CD4-positive, alpha-beta T cell treated with Interleukin-4 for 1 hour (primary cell): Measurements from ENCODE around the gene PLEKHG5.

Source experiments
- DNase-seq, 2 donors: peaks; one replicate each; pipeline ENCODE4 v3.0.0-alpha.2; 2020 to 2022

The PLEKHG5 gene, protein sequence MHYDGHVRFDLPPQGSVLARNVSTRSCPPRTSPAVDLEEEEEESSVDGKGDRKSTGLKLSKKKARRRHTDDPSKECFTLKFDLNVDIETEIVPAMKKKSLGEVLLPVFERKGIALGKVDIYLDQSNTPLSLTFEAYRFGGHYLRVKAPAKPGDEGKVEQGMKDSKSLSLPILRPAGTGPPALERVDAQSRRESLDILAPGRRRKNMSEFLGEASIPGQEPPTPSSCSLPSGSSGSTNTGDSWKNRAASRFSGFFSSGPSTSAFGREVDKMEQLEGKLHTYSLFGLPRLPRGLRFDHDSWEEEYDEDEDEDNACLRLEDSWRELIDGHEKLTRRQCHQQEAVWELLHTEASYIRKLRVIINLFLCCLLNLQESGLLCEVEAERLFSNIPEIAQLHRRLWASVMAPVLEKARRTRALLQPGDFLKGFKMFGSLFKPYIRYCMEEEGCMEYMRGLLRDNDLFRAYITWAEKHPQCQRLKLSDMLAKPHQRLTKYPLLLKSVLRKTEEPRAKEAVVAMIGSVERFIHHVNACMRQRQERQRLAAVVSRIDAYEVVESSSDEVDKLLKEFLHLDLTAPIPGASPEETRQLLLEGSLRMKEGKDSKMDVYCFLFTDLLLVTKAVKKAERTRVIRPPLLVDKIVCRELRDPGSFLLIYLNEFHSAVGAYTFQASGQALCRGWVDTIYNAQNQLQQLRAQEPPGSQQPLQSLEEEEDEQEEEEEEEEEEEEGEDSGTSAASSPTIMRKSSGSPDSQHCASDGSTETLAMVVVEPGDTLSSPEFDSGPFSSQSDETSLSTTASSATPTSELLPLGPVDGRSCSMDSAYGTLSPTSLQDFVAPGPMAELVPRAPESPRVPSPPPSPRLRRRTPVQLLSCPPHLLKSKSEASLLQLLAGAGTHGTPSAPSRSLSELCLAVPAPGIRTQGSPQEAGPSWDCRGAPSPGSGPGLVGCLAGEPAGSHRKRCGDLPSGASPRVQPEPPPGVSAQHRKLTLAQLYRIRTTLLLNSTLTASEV

DNA sequence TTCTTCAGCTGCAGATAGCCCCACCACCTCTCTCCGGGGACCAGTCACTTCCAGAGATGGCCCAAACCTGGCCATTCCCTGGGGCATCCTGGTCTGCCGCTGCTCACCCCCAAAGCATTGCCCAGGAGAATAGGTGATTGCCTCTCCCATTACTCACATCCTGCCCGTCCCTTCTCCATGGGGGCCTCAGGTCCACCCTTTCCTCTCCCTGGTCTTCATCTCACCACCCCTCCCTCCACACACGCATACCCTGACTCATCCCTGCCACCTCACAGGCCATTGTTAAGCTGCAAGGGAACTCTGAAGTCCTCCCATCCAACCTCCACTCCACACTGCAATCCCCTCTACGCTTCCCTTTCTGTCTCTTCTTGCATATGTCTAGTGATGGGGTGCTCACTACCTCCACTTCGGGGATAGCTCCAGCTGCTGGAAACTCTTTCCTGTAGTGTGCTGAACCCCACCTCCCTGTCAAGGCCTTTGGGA, at the start of gene PLEKHG5:
TSS of gene PLEKHG5 (minus strand) at position 188 of the 483 bp plus-strand sequence. CDS start 14,096 bp downstream, outside the sequence.
- DNase-seq, result no peak

DNA sequence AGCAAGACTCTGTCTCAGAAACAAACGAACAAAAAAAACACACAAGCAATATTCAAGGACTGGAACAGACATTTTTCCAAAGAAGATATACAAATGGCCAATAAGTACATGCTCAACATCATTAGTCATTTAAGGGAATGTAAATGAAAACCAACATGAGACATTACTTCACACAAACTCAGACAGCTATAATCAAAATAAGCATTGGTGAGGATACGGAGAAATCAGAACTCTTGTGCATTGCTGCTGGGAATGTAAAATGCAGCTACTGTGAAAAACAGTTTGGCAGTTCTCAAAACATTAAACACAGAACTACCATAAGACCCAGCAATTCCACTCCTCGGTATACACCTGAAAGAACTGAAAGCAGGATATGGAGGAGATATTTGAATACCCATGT, 47.5 kb upstream of the PLEKHG5 start:
- DNase-seq, result no peak

DNA sequence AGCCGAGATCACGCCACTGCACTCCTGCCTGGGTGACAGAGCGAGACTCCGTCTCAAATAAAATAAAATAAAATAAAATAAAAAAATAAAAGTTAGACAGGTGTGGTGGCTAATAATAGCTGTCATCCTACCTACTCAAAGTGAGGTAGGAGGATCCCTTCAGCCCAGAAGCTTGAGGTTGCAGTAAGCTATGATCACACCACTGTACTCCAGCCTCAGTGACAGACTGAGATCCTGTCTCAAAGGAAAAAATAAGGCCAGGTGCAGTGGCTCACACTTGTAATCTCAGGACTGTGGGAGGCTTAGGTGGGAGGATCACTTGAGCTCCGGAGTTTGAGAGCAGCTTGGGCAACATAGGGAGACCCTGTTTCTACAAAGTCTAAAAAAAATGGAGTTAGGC, 44.8 kb upstream of the PLEKHG5 start:
- no peak for DNase-seq

DNA sequence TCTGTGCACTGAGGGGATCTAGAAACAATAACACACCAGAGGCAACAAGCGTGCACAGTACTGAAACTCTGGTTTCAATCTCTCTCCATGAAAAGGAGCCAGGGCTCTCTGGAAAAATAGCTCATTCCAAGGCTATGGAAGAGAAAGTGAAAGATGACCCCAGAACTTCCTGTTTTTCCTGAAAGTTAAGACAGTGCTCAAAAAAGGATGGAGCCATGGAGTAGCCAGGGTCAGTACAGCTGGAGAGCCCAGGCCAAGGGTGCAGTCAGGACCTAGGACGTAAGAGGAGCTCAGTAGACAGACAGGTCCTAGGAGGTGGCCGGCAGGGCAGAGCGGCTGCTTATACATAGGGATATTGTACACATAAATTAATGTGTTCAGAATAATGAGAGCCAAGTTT, 43.7 kb upstream of the PLEKHG5 start:
- no peak for DNase-seq

DNA sequence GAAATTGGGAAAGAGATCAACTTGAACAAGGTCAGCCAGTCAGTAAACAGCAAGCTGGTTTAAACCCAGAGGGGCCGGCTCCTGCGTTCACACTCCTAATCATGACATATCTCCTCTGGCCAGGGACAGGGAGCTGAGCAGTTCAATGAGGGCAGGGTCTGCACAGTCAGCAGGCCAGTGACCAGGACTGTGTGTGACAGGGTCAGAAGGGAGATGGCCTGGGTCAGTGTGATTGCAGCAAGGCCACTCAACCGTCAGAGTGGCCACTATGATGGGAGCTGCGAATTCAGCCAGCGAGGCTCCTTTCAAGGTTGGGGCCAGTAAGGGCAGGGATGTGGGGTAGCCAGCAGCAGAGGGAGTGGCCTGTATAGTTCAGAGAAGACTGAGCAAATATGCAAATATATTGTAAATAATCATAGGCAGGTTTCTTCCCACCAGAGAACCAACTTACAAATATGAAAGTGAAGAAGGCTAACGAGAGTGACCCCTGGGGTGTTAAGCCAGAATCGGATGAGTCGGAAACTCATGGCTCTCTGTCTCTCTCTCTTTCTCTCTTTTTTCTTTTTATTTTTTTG, 42.9 kb upstream of the PLEKHG5 start:
- no peak for DNase-seq

DNA sequence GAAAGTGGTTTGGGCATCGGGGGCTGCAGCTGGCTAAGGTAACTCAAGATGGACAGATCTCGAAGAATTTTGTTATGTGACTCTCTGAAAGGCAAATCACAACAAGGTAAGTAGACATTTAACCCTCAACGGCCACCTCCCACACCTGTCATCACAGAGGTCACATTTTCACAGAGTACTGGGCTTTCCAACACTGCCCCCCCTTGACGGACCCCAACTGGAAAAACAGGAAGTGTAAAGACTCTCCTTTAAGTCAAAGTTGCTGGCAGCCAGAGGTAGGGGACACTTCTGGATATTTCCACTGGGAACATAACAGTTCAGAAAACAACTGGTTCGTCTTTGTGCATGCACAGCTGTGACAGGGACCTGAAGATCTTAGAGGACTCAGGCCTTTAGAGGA, 40.5 kb upstream of the PLEKHG5 start:
- no peak for DNase-seq

DNA sequence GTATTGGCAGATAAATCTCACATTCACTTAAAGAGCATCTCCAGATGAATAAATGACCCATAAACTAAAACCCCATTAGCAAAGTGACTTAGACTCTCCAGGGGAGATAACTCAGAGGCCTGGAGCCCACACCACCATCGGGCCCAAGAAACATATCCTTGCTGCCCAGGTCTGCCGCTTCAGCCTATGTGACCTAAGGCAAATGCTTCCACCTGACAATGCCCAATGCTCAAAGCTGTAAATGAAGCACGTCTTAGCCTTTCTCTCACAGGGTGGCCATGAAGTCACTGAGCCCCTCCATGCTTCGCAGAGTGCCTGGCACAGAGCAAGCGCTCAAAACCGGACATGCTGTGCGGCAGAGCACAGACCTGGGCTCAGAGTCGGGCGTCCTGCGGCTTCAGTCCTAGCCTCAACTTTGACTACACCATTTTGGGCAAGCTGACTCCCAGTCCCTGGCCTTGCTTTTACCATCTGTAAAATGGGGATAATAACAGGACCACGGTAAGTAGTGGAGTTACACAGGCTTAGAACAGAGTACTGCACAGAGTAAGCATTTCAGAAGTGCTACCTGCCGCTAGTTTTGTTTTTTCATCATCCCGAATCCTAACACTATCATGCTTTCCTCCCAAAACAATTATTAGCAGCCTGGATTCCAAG, 39.2 kb upstream of the PLEKHG5 start:
- no peak for DNase-seq

DNA sequence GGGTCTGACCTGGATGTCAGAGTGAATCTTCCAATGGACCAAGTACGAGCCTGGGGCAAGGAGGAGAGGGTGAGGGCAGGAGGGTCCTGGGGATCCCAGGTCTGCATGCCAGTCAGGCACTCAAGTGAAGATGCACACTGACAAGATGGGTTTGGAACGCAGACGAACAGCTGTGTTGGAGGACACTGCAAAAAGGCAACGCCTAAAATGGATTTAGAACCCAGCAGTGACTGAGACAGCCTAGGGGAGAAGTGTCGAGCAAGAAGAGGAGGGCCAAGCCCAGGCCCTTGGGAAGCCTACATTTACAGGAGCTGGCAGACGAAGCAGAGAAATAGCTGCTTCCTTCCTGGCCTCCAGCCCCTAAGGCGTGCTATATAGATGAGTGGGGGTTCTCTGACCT, 37.0 kb upstream of the PLEKHG5 start:
- no peak for DNase-seq

DNA sequence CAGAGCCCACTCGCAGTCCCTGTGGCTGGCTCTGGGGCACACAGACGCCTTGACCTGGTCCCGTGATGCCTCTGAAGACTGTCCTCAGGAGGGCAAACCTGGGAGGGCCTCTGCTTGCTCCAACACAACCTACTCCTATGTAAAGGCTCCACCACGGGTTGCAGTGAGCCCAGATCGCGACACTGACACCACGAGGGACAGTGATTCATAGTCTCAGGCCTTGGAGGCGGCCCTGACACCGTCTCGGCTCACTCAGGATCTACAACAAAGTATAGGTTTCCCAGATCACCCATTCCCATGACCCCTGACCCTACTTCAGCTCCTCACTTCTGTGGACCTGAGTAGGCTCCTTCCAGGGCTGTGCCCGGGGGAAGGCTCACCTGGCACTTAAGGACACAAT, 34.8 kb upstream of the PLEKHG5 start:
- DNase-seq, result no peak

DNA sequence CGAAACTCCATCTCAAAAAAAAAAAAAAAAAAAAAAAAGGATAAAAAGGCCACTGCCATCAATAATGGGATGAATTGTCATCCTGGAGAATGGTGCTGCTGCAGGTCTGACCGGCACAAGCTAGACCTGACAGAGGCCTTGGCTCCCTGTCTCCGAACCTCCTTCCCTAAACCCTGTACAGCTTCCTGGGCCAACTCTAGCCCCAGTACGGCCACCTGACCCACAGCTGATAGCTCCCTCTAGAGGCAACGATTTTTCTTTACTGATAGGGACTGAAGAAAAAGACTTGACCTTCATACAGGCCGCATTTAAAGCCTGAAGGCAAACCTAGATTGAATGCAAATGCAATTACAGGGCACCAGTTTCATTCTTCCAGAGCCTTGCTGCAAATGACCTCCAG, 32.1 kb upstream of the PLEKHG5 start:
- DNase-seq, result peak in 1 of 2 donors; percentile 7

DNA sequence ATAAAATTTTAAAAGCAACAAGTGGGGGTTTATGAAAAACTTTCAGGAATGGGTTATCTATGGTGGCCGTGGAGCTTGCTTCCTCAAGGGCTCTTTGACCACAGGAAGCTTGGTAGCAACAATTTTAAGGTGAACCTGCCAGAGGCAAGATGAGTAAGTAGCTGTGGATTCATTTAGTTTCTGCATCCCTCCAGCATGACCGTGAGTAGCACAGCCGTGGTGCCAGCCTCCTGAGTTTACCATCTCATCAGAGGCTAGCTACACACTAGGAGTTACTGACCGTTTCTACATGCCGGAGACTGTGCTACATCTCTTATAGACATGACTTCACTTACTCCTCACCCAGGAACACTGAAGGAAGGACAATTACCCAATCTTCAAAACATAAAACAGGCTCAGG, 30.1 kb upstream of the PLEKHG5 start:
- no peak for DNase-seq

DNA sequence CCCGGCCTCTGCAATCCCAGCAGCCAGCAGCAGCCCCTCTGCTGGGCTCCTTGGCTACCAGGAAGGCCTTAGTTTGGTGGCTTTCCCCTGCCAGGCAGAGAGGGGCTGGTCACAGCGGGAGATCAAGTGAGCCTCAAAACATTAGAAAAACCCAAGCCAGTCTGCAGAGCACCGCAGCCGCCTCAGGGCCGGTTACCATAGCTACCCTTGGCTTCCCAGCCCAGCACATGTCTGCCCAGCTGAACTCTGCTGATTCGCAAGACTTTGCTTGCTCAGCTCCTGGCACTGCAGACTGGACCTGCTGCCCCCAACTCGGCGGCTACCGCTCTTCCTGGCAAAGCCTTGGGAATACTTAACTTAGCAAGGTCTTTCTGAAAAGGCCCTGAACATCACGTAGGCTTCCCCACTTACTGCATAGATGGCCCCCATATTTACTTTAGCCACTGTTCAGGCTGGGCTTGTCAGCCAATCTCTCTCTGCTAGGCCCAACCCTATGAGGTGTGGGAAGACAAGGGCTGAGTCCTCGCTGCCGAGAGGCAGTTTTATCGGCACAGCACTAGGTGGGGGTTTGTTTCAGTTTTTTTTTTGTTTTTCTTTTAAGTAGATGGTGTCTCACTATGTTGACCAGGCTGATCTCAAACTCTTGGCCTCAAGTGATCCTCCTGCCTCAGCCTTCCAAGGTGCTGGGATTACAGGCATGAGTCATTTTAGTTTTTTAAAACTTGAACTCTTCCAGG, 28.6 kb upstream of the PLEKHG5 start:
- DNase-seq, result no peak

DNA sequence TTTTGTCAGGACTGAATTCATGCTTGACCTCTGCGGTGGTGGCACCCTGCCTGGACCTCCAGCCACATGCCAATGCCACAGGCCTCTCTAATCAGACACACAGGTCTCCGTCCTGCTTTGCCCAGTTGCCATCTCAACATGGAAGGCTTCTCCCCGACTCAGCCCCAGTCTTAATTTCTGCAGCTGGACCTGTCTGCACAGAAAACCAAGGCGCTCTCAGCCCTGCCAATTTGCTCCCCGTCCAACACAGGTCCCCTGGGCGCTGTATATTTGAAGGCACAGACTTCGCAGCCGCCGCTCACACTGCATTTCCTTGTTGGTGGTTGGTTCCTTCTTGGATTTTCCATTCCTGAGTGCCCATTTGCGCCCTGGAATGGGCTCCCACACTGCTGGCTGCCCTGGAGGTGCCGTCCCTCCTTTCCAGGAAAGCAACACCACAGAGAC, 28.0 kb upstream of the PLEKHG5 start:
- DNase-seq, result no peak

DNA sequence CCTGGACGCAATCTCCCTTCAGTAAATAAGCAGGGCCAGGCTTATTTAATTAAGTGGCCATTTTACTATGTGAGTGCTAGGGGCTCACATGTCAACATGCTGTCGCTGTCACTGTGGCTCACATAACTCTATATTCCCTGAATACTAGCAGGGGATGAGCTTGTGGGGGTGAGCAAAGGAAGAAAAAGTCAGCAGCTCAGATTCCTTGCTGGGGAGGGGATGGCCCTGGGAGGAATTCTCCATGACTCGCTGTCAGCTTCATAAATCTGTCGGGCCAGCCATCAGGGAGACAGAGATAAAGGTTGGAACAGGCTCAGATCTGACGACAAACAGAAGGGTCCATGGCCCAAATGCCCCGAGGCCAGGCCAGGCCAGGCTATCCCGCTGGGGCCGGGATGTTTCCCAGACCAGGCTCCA, 26.0 kb upstream of the PLEKHG5 start:
- DNase-seq, result no peak

DNA sequence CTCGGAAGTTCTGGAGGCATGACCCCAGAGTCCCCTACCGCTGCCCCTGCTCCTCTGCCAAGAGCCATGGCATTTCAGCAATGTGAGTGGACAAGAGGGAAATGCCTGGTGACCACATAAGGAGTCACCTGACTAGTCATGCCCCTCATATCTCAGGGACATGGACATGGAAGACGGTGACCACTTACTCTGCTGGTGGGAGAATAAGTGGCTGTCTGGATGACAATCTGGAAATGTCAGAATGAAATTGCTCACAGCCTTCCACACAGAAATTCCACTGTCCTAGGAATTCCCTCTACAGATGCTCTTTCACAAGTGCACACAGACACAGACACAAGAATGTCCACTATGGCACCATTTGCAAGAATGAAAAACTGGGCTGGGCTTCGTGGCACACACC, 24.3 kb upstream of the PLEKHG5 start:
- DNase-seq, result no peak

DNA sequence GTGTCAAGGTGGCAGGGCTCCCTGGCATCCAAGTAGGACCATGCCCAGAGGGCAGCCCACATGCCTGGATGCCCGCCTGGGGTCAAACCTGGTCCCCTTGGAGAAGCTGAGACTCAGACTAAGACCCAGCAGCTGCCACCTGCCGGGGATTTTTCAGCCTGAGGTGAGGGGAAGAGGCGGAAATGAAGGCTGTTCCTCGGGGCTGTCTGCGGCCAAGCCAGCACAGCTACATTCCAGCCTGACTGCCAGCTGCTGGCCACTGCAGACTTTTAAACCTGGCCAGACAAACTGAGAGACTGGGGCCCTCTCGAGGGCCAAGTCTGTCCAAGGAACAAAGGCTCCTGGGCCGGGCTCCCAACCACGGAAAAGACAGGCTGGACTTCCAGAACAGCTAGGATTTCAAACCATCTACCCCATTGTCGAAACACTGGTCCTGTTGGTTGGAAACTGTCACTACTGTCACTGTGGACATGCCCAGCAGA, 21.9 kb upstream of the PLEKHG5 start:
- no peak for DNase-seq

DNA sequence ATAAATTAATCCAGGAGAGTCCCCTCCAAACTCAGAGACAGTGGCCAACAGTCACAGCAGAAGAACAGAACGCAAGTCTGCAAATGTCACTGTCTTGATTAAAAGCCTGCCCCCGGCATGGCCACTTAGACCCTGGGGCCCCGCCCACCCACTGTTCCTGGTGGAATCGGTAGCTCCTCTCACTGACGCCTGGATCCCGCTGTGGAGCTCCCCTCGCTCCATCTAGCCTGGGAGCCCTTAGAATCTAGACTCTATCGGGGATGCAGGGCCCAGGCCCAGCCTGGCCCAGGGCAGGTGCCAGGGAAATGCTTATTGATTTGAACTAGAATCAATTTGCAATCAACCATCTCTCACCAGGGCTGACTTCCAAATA, 21.4 kb upstream of the PLEKHG5 start:
- no peak for DNase-seq

DNA sequence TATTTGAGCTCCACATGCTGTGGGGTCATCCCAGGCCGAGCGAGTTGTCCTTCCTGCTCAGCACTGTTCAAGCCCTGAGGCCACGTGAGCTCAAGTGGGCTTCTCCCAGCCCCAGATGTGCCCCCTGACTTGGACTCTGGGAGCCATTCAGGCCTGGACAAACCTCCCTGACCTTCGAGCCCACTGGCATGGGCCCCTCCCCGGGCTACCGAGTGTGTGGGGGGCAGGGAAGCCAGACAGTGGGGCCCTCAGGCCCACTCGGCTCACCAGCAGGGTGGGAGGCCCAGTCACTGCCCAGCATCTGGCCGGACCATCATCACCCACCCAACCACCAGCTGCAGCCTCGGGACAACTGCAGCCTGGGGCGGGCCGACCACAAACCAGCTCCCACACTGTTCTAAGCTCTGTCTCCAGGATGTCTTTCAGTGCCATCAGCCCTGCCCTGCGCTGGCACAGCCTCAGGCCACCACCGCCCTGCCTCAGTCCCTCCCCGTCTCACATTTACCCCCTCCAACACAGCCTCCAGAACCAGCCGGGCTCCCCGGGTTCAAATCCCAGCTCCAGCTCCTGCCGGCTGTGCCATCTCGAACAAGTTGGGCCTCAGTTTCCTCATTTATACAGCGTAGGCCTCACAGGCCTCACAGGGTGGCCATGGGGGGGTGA, 20.9 kb upstream of the PLEKHG5 start:
- no peak for DNase-seq

DNA sequence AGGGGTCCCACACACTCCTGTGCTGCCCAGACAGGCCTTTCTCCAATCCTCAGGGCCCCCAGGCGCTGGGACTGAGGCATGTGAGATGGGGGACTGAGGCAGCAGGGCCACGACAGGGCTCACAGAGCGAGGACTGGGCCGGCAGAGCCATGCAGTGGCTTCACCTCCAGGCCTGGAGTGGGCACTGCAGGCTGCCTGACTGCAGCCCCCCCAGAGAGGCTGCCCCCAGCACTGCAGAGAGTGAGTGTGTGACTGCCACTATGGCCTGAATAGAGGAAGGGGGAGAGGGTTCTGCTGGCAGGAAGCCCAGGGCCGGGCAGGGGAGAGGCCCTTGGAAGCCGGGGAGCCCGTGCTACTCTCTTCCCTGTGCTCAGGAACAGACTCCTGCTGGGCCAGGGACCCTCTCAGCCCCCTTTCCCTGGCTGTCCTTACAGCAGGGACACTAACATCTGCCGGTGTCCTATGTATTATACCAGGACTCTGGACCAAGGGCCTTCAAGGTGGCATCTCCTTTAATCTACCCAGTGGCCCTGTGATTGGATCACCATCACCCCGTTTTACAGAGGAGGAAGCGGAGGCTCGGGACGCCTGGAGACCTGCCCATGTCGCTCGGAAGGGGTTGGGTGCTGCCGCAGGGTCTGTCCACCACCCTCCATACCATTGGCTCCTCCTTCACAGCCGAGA, 20.2 kb upstream of the PLEKHG5 start:
- no peak for DNase-seq

DNA sequence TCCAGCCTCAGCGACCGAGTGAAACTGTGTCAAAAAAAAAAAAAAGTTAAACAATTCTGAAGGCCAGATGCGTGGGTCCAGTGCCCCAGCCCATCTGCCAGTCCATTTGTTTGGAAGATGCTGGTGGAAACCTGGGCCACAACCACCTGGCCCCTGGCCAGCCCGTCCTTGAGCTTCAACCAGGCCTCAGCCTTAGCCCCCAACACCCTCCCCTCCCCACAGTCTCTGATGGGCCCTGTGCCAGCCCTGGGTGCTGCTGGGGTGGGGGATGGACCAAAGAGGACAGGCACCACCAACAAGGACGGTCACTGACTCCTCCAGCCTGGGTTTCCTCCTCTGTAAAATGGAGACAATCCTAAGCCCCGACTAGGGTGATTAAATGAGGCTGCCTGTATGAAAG, 19.6 kb upstream of the PLEKHG5 start:
- no peak for DNase-seq

DNA sequence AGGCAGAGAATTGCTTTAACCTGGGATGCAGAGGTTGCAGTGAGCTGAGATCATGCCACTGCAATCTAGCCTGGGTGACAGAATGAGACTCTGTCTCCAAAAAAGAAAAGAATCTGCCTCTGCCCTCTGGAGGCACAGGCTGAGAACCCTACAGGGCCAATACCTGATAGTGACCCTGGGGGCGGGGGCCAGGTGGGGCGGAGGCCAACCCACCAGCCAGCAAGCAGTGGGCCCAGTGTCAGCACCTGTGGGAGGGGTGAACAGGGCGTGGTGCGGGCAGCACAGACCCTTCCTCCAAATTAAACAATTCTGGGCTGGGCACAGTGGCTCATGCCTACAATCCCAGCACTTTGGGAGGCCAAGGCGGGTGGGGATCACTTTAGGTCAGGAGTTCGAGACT, 19.0 kb upstream of the PLEKHG5 start:
- DNase-seq, result no peak
